Measurements from ENCODE around the gene ARHGAP10.
"Not testable (repeated sequence)": the region's sequence is repeated elsewhere in the genome, so short reads cannot be mapped to it uniquely, and the experiment has no call there.

ARHGAP10 gene

GRCh38 chr4:148074462-148074861 is 342.6 kb downstream of the ARHGAP10 start:
- no peak for DNase-seq

DNA sequence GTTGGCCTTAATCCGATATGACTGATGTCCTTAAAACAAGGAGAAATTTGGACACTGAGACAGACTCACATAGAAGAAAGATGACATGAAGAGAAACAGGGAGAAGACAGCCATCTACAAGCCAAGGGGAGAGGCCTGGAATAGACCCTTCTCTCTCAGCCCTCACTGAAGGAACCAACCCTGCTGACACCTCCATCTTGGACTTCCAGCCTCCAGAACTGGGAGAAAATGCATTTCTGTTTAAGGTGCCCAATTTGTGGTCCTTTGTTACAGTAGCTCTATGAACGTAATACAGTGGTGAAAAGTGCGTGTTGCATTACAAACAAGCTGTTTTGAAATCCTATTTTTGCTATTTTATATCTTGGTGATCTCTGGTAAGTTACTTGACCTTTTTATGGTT is 343.6 kb downstream of the ARHGAP10 start:
- DNase-seq, result no peak

- DNase-seq, result no peak
Observed at GRCh38 chr4:148076964-148077363, 345.1 kb downstream of the ARHGAP10 start.

- no peak for DNase-seq
Observed at GRCh38 chr4:148077581-148077980, 345.7 kb downstream of the ARHGAP10 start.

DNA sequence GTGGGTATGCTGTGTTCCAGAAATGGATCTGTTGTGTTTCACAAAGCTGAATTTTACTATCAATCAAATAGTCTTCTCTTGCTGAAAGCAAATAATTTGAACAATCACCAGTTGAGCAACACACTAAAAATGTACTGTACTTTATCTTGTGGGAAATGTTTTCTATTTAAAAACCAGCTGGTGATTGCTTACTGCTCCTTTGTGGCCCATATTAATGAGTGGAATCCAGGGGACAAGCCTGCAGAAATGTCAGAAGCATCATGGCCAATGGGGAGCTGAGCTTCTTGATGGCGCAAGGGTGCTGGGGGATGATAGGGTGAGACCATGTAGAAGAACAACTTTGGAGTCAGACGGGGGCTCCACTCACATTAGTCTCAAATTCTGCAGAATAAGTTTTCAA is 346.2 kb downstream of the ARHGAP10 start:
- DNase-seq, result no peak

- no peak for DNase-seq
Observed at GRCh38 chr4:148079961-148080360, 348.1 kb downstream of the ARHGAP10 start.

DNA sequence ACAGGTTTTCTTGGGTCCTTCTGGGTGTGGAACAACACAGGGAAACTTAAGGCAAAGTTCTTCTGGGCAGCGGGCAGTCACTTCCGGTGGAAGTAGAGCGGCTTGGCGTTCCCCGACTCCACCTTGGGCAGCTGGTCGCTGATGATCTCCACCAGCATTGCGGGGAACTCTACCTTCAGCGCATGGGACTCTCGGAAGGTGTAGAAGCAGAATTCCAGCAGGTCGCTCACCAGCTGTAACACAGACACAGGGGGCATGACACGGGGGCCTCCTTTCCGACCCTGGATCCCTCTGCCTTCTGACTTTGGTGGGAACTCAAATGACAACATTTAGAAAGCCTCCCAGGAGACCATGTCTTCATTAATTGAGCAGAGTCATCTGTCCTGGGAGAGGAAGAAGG is 349.4 kb downstream of the ARHGAP10 start:
- DNase-seq, result no peak

DNA sequence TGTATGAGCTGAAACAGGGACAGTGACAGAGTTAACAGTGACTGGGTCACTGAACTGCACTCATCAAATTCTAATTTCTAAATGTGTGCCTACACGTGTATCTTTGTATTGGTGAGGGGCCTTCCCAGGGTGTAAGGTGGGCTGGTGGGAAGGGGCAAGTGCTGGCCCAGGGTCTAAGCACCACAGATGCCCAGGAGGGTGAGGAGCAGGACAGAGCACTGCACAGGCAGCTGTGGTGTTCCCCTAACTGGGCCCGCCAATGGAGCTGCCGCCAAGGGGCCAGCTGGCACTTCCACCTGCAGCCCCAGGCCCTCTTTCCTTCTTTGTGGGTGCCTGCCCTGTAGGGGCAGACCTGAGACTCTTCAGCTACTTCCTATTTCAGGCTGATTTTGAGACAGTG is 349.9 kb downstream of the ARHGAP10 start:
- DNase-seq, result no peak

- not testable (repeated sequence) for DNase-seq
Observed at GRCh38 chr4:148083073-148083472, 351.2 kb downstream of the ARHGAP10 start.

- no peak for DNase-seq
Observed at GRCh38 chr4:148089624-148090023, 357.7 kb downstream of the ARHGAP10 start.

GRCh38 chr4:148090029-148090428 is 358.1 kb downstream of the ARHGAP10 start:
- no peak for DNase-seq

- no peak for DNase-seq
Observed at GRCh38 chr4:148090503-148091476, 358.9 kb downstream of the ARHGAP10 start.

DNA sequence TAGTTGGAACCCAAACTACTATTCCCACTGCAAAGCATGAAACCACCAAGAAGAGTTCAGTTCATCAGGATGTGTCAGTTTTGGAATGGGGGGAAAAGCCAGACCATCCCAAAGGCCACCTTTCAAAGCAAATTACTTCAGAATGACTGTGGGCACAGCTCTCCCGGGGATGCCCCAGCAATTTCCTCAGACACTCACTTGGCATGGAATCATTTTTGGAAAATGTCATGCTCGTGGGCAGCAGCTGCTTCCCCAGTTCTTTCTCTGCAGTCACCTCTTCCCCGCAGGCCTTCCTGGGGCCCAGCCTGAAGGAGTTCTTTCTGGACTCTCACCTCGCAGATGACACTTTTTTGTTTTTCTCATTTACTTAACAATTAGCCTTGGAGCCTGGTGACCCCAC is 360.0 kb downstream of the ARHGAP10 start:
- no peak for DNase-seq

DNA sequence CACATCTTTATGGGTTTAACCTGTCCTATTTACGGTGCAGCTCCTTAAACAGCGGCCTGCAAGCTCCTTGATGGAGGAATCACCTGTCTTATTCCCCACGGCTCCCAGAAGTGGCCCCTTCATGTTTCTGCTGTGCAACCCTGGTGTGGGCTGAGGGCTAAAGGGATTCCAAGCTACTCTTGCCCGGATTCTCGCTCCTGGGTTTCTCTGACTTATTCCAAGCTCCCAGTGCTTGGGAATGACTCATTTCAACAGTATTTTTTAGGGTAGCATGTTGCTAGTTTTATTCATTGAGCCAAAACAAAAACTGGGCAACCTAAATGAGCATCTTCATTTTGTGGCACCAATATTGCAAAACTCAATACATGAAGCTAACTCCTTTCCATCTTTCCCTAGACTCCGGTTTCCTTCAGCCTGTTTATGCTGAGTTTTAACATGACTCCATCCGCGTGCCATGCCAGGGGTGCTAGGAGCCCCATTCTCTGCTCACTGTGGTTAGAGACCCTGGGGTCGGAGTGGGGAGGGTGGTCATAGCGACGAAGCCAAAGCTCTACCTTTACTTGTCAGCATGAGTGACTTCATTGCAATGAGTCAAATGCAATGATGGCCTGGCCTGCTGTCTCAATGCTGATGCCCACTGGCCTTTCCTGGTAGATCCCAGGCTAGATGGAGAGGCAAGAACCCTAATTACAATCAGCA is 360.6 kb downstream of the ARHGAP10 start:
- no peak for DNase-seq

- no peak for DNase-seq
Observed at GRCh38 chr4:148093065-148093464, 361.2 kb downstream of the ARHGAP10 start.

DNA sequence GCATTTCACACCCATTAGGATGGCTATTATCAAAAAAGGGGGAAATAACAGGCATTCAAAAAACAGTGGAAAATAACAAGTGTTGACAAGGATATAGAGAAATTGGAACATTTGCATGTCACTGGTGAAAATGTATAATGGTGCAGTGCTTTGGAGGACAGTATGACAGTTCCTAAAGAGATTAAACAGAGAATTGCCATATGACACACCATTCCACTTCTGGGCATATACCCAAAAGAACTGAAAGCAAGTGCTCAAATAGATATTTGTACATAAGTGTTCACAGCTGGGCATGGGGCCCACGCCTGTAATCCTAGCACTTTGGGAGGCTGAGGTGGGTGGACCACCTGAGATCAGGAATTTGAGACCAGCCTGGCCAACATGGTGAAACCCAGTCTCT is 362.3 kb downstream of the ARHGAP10 start:
- DNase-seq, result no peak

- no peak for DNase-seq
Observed at GRCh38 chr4:148095346-148095923, 363.5 kb downstream of the ARHGAP10 start.

DNA sequence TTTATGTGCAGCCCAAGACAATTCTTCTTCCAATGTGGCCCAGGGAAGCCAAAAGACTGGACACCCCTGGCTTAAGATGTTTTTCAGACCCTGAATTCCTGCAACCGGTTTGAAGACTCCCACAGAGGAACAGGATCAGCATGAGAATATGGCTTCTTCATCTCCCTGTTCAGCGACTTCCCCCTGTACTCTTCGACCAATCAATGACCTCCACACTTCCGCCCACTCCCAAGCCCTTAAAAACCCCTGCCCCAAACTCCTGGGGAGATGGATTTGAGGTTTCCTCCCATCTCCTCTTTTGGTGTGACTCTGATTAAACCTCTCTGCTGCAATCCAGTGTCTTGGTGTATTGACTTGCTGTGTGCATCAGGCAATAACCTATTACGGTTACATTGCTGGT is 365.9 kb downstream of the ARHGAP10 start:
- DNase-seq, result no peak

GRCh38 chr4:148101235-148101634 is 369.3 kb downstream of the ARHGAP10 start:
- no peak for DNase-seq

- no peak for DNase-seq
Observed at GRCh38 chr4:148101790-148102189, 369.9 kb downstream of the ARHGAP10 start.

DNA sequence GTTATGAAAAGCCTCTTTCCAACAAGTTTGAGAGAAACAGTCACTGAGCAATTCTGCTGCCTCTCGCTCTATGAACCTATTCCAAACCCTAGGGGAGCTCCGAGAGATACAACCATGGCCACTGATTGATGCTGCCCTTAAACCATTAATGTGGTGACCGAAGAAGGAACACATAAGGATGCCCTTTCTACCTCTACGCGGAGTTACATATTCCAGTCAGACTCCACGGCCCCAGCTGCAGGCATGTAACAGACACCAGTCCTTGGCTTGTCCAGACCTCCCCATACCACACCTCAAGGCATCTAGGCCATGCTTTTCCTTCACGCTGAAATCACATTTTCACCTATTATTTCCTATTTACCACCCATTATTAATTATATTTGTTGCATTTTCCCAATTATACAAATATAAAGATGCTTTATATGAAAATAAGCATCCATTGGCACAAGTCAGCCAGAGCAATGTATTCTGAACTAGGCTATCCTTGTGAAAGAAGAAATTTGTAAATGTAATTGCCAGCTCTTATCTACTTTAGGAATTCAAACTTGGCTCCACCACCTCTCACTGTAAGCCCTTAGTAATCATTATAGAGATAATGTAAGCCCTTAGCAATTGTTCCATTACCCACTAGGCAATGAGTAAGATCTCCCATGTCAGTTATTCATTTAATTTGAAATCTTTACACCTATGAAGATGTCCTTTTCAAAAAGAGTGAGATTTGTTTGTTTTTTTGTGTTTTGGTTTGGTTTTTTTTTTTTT is 371.9 kb downstream of the ARHGAP10 start:
- no peak for DNase-seq

GRCh38 chr4:148108766-148109165 is 376.9 kb downstream of the ARHGAP10 start:
- DNase-seq, result no peak

- DNase-seq, result no peak
Observed at GRCh38 chr4:148109216-148109615, 377.3 kb downstream of the ARHGAP10 start.

All from GOT3 (cell line).